IMR-90 (cell line): Measurements from ENCODE around the gene LINS1. TPM values are rescaled to one million over a fixed set of nuclear protein-coding genes. Genes with fewer than 3 reads are reported as not detected.

Experiments used
- ATAC-seq: fragments of 200-7000 bp; cut with Tn5 transposase; 2 replicates; pipeline ENCODE4 v1.9.1; 2020; ENCODE audit warnings: low read depth, mild to moderate bottlenecking, moderate library complexity
- BruUV-seq: library from RNA; stranded (reverse); fragments of 400-500 nt; replicated peaks from 2 replicates; lab custom pipeline; 2021; lab: Mats Ljungman, UMichigan
- CTCF ChIA-PET: fragments of 300-600 bp; formaldehyde crosslinking; extraction: SDS; loops from one replicate; lab custom pipeline; 2021; ENCODE audit warnings: antibody characterized with exemption; lab: Yijun Ruan, JAX
- POLR2A ChIA-PET: fragments of 300-600 bp; sonication (Branson Sonifier 250); formaldehyde crosslinking; loops from one replicate; lab custom pipeline; 2022; ENCODE audit warnings: antibody characterized with exemption; ENCODE audit not compliant: unreplicated experiment; lab: Charles Lee
- DNase-seq: peaks from one replicate; pipeline ENCODE4 v3.0.0; 2013
- H2AFZ ChIP-seq: replicated peaks from 2 replicates; pipeline ENCODE3; 2013; ENCODE audit warnings: low read length, mild to moderate bottlenecking; ENCODE audit not compliant: poor library complexity
- H2AK5ac ChIP-seq: 2 replicates; pipeline ENCODE4 v1.6.1; 2013; ENCODE audit warnings: low read depth, low read length, inconsistent platforms
- H2AK9ac ChIP-seq: replicated peaks from 2 replicates; pipeline ENCODE3; 2013; ENCODE audit warnings: mild to moderate bottlenecking, low read depth, low read length, moderate library complexity; ENCODE audit not compliant: poor library complexity
- H2BK120ac ChIP-seq: 2 replicates; pipeline ENCODE4 v1.6.1; 2013; ENCODE audit warnings: low read depth, low read length, inconsistent platforms
- H2BK15ac ChIP-seq: 3 replicates; pipeline ENCODE4 v1.6.1; 2013; ENCODE audit warnings: low read depth, low read length, inconsistent platforms
- H2BK20ac ChIP-seq: 2 replicates; pipeline ENCODE4 v1.6.1; 2013; ENCODE audit warnings: low read depth, mild to moderate bottlenecking, inconsistent platforms, low read length, moderate library complexity
- H2BK5ac ChIP-seq: 2 replicates; pipeline ENCODE4 v1.6.1; 2013; ENCODE audit warnings: mild to moderate bottlenecking, low read depth, low read length, inconsistent platforms; ENCODE audit not compliant: poor library complexity, severe bottlenecking
- H3K14ac ChIP-seq: replicated peaks from 2 replicates; pipeline ENCODE4 v1.6.1; 2013; ENCODE audit warnings: low read depth, low read length, inconsistent platforms
- H3K18ac ChIP-seq: 2 replicates; pipeline ENCODE4 v1.6.1; 2013; ENCODE audit warnings: low read depth, low read length, control low read depth
- H3K23ac ChIP-seq: 2 replicates; pipeline ENCODE4 v1.6.1; 2013; ENCODE audit warnings: low read depth, low read length, inconsistent platforms
- H3K27ac ChIP-seq: 2 replicates; pipeline ENCODE4 v1.5.1; 2013; ENCODE audit warnings: mild to moderate bottlenecking, control low read depth, low read length; ENCODE audit not compliant: insufficient read depth
- H3K27me3 ChIP-seq: 2 replicates; pipeline ENCODE4 v1.6.1; 2013; ENCODE audit warnings: low read length; ENCODE audit not compliant: control insufficient read depth, insufficient read depth
- H3K36me3 ChIP-seq: 2 replicates; pipeline ENCODE4 v1.6.1; 2013; ENCODE audit warnings: low read length, mixed read lengths; ENCODE audit not compliant: control insufficient read depth, insufficient read depth
- H3K4ac ChIP-seq: 2 replicates; pipeline ENCODE4 v1.6.1; 2013; ENCODE audit warnings: low read depth, low read length, inconsistent platforms
- H3K4me1 ChIP-seq: 2 replicates; pipeline ENCODE4 v1.6.1; 2013; ENCODE audit warnings: low read length, mixed read lengths; ENCODE audit not compliant: control insufficient read depth, insufficient read depth
- H3K4me2 ChIP-seq: 2 replicates; pipeline ENCODE4 v1.6.1; 2013; ENCODE audit warnings: low read depth, mild to moderate bottlenecking, control low read depth, low read length, moderate library complexity
- H3K4me3 ChIP-seq: 2 replicates; pipeline ENCODE4 v1.5.1; 2013; ENCODE audit warnings: low read depth, mild to moderate bottlenecking, control low read depth, low read length, moderate library complexity; ENCODE audit not compliant: insufficient read depth
- H3K56ac ChIP-seq: 2 replicates; pipeline ENCODE4 v1.6.1; 2013; ENCODE audit warnings: low read length, inconsistent platforms; ENCODE audit not compliant: insufficient read depth; ENCODE audit errors: extremely low read depth
- H3K79me1 ChIP-seq, 2 experiments: 2 replicates each; pipeline ENCODE4 v1.6.1; 2013; ENCODE audit warnings: low read length in 2 of 2, inconsistent platforms in 1 of 2, low read depth in 1 of 2
- H3K9ac ChIP-seq: 2 replicates; pipeline ENCODE4 v1.6.1; 2013; ENCODE audit warnings: low read depth, low read length, control low read depth
- H3K9me1 ChIP-seq: 2 replicates; pipeline ENCODE4 v1.6.1; 2013; ENCODE audit warnings: low read length, inconsistent platforms; ENCODE audit not compliant: insufficient read depth
- H3K9me3 ChIP-seq: 2 replicates; pipeline ENCODE4 v1.6.1; 2013; ENCODE audit warnings: low read length; ENCODE audit not compliant: control insufficient read depth, insufficient read depth
- H4K20me1 ChIP-seq: 2 replicates; pipeline ENCODE4 v1.6.1; 2013; ENCODE audit warnings: low read length, inconsistent platforms; ENCODE audit not compliant: insufficient read depth
- H4K5ac ChIP-seq: 2 replicates; pipeline ENCODE4 v1.6.1; 2013; ENCODE audit warnings: mild to moderate bottlenecking, low read depth, low read length, control low read depth
- H4K8ac ChIP-seq, 2 experiments: 2 replicates each; pipeline ENCODE4 v1.6.1; 2013; ENCODE audit warnings: low read depth in 2 of 2, low read length in 2 of 2, control low read depth in 1 of 2, inconsistent platforms in 1 of 2
- H4K91ac ChIP-seq: 2 replicates; pipeline ENCODE4 v1.6.1; 2013; ENCODE audit warnings: low read depth, low read length, inconsistent platforms; ENCODE audit not compliant: insufficient read depth
- BHLHE40 ChIP-seq: fragments of 150-350 bp; IDR thresholded peaks from 2 replicates; pipeline ENCODE4 v1.6.1; 2016; ENCODE audit warnings: mild to moderate bottlenecking, low read depth, low read length
- CEBPB ChIP-seq: IDR thresholded peaks from 2 replicates; pipeline ENCODE4 v1.6.1; 2012; ENCODE audit warnings: low read depth, low read length, improper control_type of control experiment
- CHD1 ChIP-seq: IDR thresholded peaks from 2 replicates; pipeline ENCODE4 v1.6.1; 2012; ENCODE audit warnings: low read depth, low read length, improper control_type of control experiment
- CTCF ChIP-seq: conservative IDR thresholded peaks from 2 replicates; pipeline ENCODE4 v1.5.1; 2012; ENCODE audit warnings: mild to moderate bottlenecking, low read depth, low read length, improper control_type of control experiment
- ELK1 ChIP-seq: fragments of 150-350 bp; IDR thresholded peaks from 2 replicates; pipeline ENCODE4 v1.6.1; 2016; ENCODE audit warnings: low read depth, mild to moderate bottlenecking, low read length, moderate library complexity, borderline replicate concordance
- FOS ChIP-seq: fragments of 150-350 bp; IDR thresholded peaks from 2 replicates; pipeline ENCODE4 v1.6.1; 2016; ENCODE audit warnings: low read depth, low read length
- MAFK ChIP-seq: IDR thresholded peaks from 2 replicates; pipeline ENCODE4 v1.6.1; 2012; ENCODE audit warnings: low read depth, low read length, improper control_type of control experiment
- MAZ ChIP-seq: IDR thresholded peaks from 2 replicates; pipeline ENCODE4 v1.6.1; 2012; ENCODE audit warnings: low read depth, mild to moderate bottlenecking, low read length, improper control_type of control experiment, moderate library complexity, borderline replicate concordance
- MXI1 ChIP-seq: IDR thresholded peaks from 2 replicates; pipeline ENCODE4 v1.6.1; 2012; ENCODE audit warnings: low read depth, mild to moderate bottlenecking, low read length, moderate library complexity, borderline replicate concordance
- NFE2L2 ChIP-seq: fragments of 150-350 bp; IDR thresholded peaks from 2 replicates; pipeline ENCODE4 v1.6.1; 2016; ENCODE audit warnings: low read depth, mild to moderate bottlenecking, low read length
- POLR2A ChIP-seq: IDR thresholded peaks from 2 replicates; pipeline ENCODE4 v1.6.1; 2012; ENCODE audit warnings: mild to moderate bottlenecking, low read depth, low read length
- RAD21 ChIP-seq: IDR thresholded peaks from 2 replicates; pipeline ENCODE4 v1.6.1; 2012; ENCODE audit warnings: low read length, improper control_type of control experiment
- RCOR1 ChIP-seq: IDR thresholded peaks from 2 replicates; pipeline ENCODE4 v1.6.1; 2012; ENCODE audit warnings: mild to moderate bottlenecking, low read length, improper control_type of control experiment; ENCODE audit not compliant: insufficient replicate concordance
- RFX5 ChIP-seq: IDR thresholded peaks from 2 replicates; pipeline ENCODE4 v1.8.0; 2012; ENCODE audit warnings: low read depth, mild to moderate bottlenecking, low read length, moderate library complexity
- SMC3 ChIP-seq: fragments of 150-350 bp; IDR thresholded peaks from 2 replicates; pipeline ENCODE4 v1.6.1; 2016; ENCODE audit warnings: low read depth, mild to moderate bottlenecking, antibody characterized with exemption, low read length, moderate library complexity
- USF2 ChIP-seq: fragments of 150-350 bp; IDR thresholded peaks from 2 replicates; pipeline ENCODE4 v1.6.1; 2017; ENCODE audit warnings: mild to moderate bottlenecking, antibody characterized with exemption, low read length, low read depth
- WGBS, 2 experiments: methylation state at CpG; one replicate each; pipeline versions ENCODE4 v1.1.5 to v1.1.7; 2013; ENCODE audit warnings: missing lambda C conversion rate in 2 of 2; ENCODE audit not compliant: insufficient read length in 1 of 2; ENCODE audit errors: extremely low coverage in 2 of 2; 5-methylcytosine and 5-hydroxymethylcytosine counted together
- dilution Hi-C: fragments of 300-500 bp; cut with HindIII; formaldehyde crosslinking; loops from one replicate; pipeline ENCODE4 v1.14.3; 2018; ENCODE audit warnings: low sequenced_read_pairs; ENCODE audit not compliant: unreplicated experiment
- in situ Hi-C: fragments of 300-500 bp; cut with MboI; formaldehyde crosslinking; loops from 3 replicates; pipeline ENCODE4 v1.14.3; 2019; ENCODE audit warnings: low sequenced_read_pairs, inconsistent platforms, mixed read lengths
- intact Hi-C: fragments of 100-400 bp; cut with micrococcal nuclease; formaldehyde crosslinking; loops from 2 replicates; pipeline ENCODE4 v1.10.0; 2022
- polyA plus RNA-seq, 3 experiments: library from polyadenylated mRNA; depleted of rRNA; stranded (reverse); fragments of >200 nt; gene quantifications; 2 replicates each; pipeline ENCODE4 v1.2.3, GENCODE V29; 2012; ENCODE audit warnings: low replicate concordance in 1 of 3
- total RNA-seq: library from RNA; depleted of rRNA; stranded (reverse); fragments of >200 nt; gene quantifications from 2 replicates; pipeline ENCODE4 v1.2.3, GENCODE V29; 2012

The LINS1 gene
- total and polyA plus RNA-seq, 2 of the 4 experiments (the other 2 are of a cell fraction): 6.9 to 10.6 TPM

- no peak overlapping the region for H2BK120ac ChIP-seq
- no peak for ATAC-seq
- no peak overlapping the region for H4K5ac ChIP-seq
- dilution Hi-C loops (no loop called here), in situ Hi-C loops (no loop called here), intact Hi-C loops (no loop called here)
- no peak overlapping the region for H2AK5ac ChIP-seq
- no peak overlapping the region for H4K8ac ChIP-seq
- no peaks in the 10 kb centered on the region for H3K9me3 ChIP-seq
- no peak overlapping the region for H3K27ac ChIP-seq
- no peak for DNase-seq
- no peak overlapping the region for H2BK20ac ChIP-seq
- no peak overlapping the region for H3K56ac ChIP-seq
- H3K18ac ChIP-seq: no peak overlapping the region
- no peaks in the 10 kb centered on the region for H3K36me3 ChIP-seq
- no peak overlapping the region for H3K23ac ChIP-seq
- H4K91ac ChIP-seq: no peak overlapping the region
- no TSS peak for BruUV-seq
- no peak overlapping the region for H3K4me3 ChIP-seq
- ChIA-PET CTCF (interaction anchor here (0.7 kb wide), 1 partner anchor 18 kb away, joined by 5 read pairs; no protein-coding TSS in a partner anchor), POLR2A (no interaction called here)
- no peaks in the 10 kb centered on the region for H4K20me1 ChIP-seq
- H2BK15ac ChIP-seq: no peak overlapping the region
- no peak overlapping the region for H3K14ac ChIP-seq
- TF ChIP-seq POLR2A (no peak), MAZ (no peak), RAD21 (no peak), CEBPB (no peak), CHD1 (no peak), BHLHE40 (no peak), FOS (no peak), SMC3 (no peak), MXI1 (no peak), USF2 (no peak), MAFK (no peak), RCOR1 (no peak), RFX5 (no peak), CTCF (no peak), NFE2L2 (no peak), ELK1 (no peak)
- H3K79me1 ChIP-seq: no peaks in the 10 kb centered on the region
- H3K9me1 ChIP-seq: no peaks in the 10 kb centered on the region
- H2AFZ ChIP-seq: no peak overlapping the region
- no peak overlapping the region for H2BK5ac ChIP-seq
- H3K4me2 ChIP-seq: no peak overlapping the region
- no peaks in the 10 kb centered on the region for H3K27me3 ChIP-seq
- no peaks in the 10 kb centered on the region for H3K4me1 ChIP-seq
- H2AK9ac ChIP-seq: no peak overlapping the region
- no CpG with 5 or more reads among the region's 6 CpGs for WGBS, 2 experiments
- H3K9ac ChIP-seq: no peak overlapping the region
- no peak overlapping the region for H3K4ac ChIP-seq
Measured at GRCh38 chr15:100526027-100526481, 75.9 kb downstream of the LINS1 start.
